Upper lobe of right lung (tissue), 1 donor: ENCODE measurements around the gene UBE2I. TPM values are rescaled to one million over a fixed set of nuclear protein-coding genes. Genes with fewer than 3 reads are reported as not detected.

Source experiments
- ATAC-seq: fragments of 200-7000 bp; cut with Tn5 transposase; one replicate; pipeline ENCODE4 v1.9.1; 2020; ENCODE audit warnings: mild to moderate bottlenecking, moderate library complexity
- DNase-seq: peaks from one replicate; pipeline ENCODE4 v3.0.0-alpha.2; 2020
- H3K27ac ChIP-seq: fragments of 200-600 bp; one replicate; pipeline ENCODE4 v1.8.0; 2022
- H3K27me3 ChIP-seq: fragments of 200-600 bp; one replicate; pipeline ENCODE4 v1.8.0; 2022; ENCODE audit warnings: mild to moderate bottlenecking
- H3K36me3 ChIP-seq: fragments of 200-600 bp; one replicate; pipeline ENCODE4 v1.8.0; 2022
- H3K4me1 ChIP-seq: fragments of 200-600 bp; one replicate; pipeline ENCODE4 v1.8.0; 2022
- H3K4me3 ChIP-seq: fragments of 200-600 bp; one replicate; pipeline ENCODE4 v1.8.0; 2022; ENCODE audit warnings: mild to moderate bottlenecking
- H3K9me3 ChIP-seq: fragments of 200-600 bp; one replicate; pipeline ENCODE4 v1.8.0; 2022
- intact Hi-C: fragments of 100-400 bp; cut with DNase I; formaldehyde crosslinking; loops from one replicate; pipeline ENCODE4 v1.11.0; 2022
- total RNA-seq: library from RNA; stranded (reverse); fragmentation: NEBNext Ultra II Directional; extraction: Animal tissue kit (Norgen Biotek cat#: 25700); gene quantifications from one replicate; pipeline ENCODE4 v1.2.1, GENCODE V29; 2021
- TF ChIP-seq, protein P1 (sequence below): fragments of 200-600 bp; IDR thresholded peaks from one replicate; pipeline ENCODE4 v1.8.0; 2022; ENCODE audit warnings: antibody characterized with exemption
- donor health status: DM: no; HTN: yes; CAD: no; lungs with severe emphysema.

The UBE2I gene
- total RNA-seq, 1 donor from 2014 or later, result 95.6 TPM

GRCh38 chr16:1299868-1300203 is 9.6 kb upstream of the UBE2I start:
- H3K4me3 ChIP-seq, result no peak overlapping the region
- peaks cover 21% of the 10 kb centered on the region for H3K27me3 ChIP-seq
- intact Hi-C loops, result no loop called here
- H3K4me1 ChIP-seq, result no peaks in the 10 kb centered on the region
- TF ChIP-seq, protein P1, sequence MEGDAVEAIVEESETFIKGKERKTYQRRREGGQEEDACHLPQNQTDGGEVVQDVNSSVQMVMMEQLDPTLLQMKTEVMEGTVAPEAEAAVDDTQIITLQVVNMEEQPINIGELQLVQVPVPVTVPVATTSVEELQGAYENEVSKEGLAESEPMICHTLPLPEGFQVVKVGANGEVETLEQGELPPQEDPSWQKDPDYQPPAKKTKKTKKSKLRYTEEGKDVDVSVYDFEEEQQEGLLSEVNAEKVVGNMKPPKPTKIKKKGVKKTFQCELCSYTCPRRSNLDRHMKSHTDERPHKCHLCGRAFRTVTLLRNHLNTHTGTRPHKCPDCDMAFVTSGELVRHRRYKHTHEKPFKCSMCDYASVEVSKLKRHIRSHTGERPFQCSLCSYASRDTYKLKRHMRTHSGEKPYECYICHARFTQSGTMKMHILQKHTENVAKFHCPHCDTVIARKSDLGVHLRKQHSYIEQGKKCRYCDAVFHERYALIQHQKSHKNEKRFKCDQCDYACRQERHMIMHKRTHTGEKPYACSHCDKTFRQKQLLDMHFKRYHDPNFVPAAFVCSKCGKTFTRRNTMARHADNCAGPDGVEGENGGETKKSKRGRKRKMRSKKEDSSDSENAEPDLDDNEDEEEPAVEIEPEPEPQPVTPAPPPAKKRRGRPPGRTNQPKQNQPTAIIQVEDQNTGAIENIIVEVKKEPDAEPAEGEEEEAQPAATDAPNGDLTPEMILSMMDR, result no peak
- ATAC-seq (no peak), DNase-seq (no peak)
- H3K9me3 ChIP-seq, result no peaks in the 10 kb centered on the region
- no peaks in the 10 kb centered on the region for H3K36me3 ChIP-seq
- no peak overlapping the region for H3K27ac ChIP-seq

DNA sequence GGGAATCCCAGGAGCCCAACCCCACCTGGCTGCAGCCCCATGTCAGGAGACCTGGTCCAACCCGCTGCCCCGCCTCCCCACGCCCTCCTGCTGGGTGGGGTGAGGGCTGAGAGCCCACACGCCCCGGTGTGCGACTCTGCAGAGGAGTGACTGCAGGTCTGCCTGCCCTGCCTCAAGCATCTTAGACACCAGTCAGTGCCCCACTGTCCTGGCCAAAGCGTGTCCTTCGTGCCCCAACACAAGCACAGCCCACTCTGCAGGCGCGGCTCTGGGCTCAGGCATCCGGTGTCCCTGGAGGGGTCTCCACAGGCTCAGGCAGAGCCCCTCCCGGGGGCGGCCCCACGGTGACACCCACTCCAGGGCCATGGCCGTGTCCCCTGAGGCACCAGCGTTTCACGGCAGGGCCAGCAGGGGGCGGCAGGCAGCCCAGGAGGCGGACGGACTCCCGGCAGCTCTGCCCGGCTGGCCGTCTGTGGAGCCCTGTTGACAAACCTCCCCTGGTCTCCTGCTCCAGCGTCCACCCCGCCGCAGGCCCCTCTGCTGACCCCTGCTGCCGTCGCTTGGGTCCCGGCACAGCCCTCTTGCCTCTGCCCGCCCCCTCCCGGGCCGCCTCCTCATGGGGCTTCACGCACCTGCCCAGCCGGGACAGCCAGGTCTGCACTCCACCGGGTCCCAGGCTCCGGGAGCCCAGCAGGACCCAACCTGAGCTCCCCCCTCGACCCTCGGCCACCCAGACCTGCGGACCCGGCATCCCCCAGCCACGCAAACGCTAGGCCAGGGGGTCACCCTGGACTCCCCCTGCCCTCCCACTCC is 8.6 kb upstream of the UBE2I start:
- TF ChIP-seq, protein P1, result peak; percentile 88
- ATAC-seq (peak; percentile 90), DNase-seq (peak; percentile 90)
- Histone ChIP-seq H3K9me3 (no peaks in the 10 kb centered on the region), H3K27me3 (peaks cover 21% of the 10 kb centered on the region), H3K27ac (no peak overlapping the region), H3K4me3 (no peak overlapping the region), H3K36me3 (no peaks in the 10 kb centered on the region), H3K4me1 (no peaks in the 10 kb centered on the region)
- intact Hi-C loops, result no loop called here

DNA sequence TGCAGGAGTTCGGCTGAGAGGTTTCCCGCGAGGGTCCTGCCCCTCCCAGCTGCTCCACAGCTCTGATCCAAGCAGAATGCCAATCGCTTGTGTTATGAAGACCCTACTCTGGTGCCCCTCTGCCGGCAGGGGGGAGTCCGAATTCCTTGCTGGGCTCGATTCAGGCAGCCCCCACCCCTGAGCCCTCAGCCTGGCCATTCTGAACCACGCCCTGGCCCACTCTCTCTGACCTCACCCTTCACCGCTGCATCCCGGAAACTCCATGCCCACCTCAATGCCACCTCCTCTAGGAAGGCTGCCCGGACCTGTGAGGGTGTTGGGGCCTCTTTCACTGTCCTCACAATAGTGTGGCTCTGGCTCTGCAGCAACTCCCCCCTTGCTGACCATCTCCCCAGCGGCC is 7.9 kb upstream of the UBE2I start:
- Histone ChIP-seq H3K4me1 (no peaks in the 10 kb centered on the region), H3K9me3 (no peaks in the 10 kb centered on the region), H3K36me3 (no peaks in the 10 kb centered on the region), H3K4me3 (no peak overlapping the region), H3K27ac (no peak overlapping the region), H3K27me3 (peaks cover 21% of the 10 kb centered on the region)
- ATAC-seq, result no peak
- intact Hi-C loops, result no loop called here
- no peak for DNase-seq
- TF ChIP-seq, protein P1, result no peak

DNA sequence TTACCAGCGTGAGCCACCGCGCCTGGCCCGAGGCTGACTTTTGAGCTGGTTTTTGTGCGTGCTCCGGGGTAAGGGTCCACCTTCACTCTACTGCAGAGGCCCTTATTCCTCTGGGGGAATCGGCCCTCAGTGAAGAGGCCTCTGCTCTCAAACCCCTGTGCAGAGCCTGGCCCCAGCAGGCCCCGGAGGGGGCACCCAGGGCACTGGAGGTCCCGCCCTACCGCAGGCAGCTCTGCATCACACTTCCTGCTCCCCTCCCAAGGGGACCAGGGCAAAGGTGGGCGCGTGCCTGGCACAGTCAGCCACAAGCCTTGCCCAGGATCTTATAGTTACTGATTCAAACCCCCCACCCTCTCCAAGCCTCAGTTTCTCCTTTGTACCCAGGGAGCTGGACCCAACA is 3.6 kb upstream of the UBE2I start:
- no peaks in the 10 kb centered on the region for H3K27me3 ChIP-seq
- DNase-seq, result no peak
- no peak for ATAC-seq
- no peaks in the 10 kb centered on the region for H3K36me3 ChIP-seq
- H3K4me3 ChIP-seq, result no peak overlapping the region
- no peaks in the 10 kb centered on the region for H3K9me3 ChIP-seq
- TF ChIP-seq, protein P1, result no peak
- H3K27ac ChIP-seq, result no peak overlapping the region
- intact Hi-C loops, result no loop called here
- peaks cover 4% of the 10 kb centered on the region for H3K4me1 ChIP-seq

GRCh38 chr16:1306334-1306733 is 3.1 kb upstream of the UBE2I start:
- H3K9me3 ChIP-seq, result no peaks in the 10 kb centered on the region
- no peak overlapping the region for H3K4me3 ChIP-seq
- no peak overlapping the region for H3K27ac ChIP-seq
- no peaks in the 10 kb centered on the region for H3K27me3 ChIP-seq
- DNase-seq (no peak), ATAC-seq (no peak)
- TF ChIP-seq, protein P1, result no peak
- H3K4me1 ChIP-seq, result peaks cover 9% of the 10 kb centered on the region
- intact Hi-C loops, result no loop called here
- H3K36me3 ChIP-seq, result no peaks in the 10 kb centered on the region
